NCI-H2227 treated with DMSO at 0.1 percent for 48 hours (cell line): ENCODE measurements around the gene TOP3A.

Experiments used
- DNase-seq: peaks from one replicate; lab custom pipeline; 2025; lab: John Stamatoyannopoulos, UW

TOP3A gene

DNA sequence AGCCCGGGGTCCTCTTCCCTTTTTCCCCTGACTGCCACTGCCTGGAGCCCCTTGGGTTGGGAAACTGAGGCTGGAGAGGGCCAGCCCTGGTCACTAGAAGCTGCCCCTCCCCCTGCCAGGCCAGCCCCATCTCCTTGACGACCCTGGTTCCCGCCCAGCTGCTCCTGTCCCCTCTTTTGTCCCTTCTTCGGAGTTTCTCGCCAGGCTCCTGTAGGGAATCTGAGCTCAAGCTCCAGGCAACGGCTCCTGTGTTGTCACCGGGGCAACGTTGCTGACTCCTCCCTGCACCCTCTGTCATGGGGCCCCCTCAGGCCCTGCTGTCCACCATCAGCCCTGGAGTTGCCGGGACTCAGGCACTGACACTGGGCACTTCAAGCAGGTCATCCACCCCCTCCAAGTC lies 83.6 kb downstream of the TOP3A start:
- no peak for DNase-seq

DNA sequence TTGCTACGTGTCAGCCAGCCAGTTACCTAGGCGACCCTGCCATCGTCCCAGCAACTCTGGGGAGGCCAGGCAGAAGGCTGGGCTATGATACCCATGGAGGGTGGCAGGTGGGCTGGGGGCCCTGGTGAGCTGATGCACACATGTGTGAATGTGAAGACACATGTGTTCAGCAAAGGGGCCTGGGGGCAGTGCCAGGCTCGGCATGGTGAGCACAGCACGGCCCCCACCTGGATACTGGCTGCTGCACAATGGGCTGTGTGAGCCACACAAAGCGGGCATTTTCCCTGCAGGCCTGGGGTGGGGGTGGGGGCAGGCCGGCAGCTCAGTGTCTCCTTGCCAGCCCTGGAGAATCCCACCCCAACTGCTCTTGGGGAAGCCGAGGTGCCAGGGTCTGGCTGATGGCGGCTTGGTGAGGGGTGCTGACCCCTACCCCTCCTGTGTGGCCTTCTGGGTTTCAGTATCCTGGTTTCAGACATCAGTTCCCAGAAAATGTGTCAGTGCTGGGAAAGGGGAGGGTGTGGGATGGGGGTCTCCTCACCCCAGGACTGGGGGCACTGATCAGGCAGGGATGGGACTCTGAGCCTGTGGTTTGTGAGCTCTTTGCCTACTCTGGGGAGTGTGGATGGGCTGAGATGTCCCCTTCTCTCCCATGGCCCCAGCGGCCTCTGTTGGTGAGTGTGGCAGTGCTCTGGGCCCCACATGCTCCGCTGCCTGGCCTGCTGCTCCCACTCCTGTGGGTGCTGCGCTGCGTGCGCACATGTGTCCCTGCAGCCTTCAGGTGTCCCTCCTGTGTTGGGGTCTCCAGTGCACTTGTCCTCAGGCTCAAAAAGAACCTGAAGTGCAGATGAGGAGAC lies 84.3 kb downstream of the TOP3A start:
- DNase-seq, result no peak

DNA sequence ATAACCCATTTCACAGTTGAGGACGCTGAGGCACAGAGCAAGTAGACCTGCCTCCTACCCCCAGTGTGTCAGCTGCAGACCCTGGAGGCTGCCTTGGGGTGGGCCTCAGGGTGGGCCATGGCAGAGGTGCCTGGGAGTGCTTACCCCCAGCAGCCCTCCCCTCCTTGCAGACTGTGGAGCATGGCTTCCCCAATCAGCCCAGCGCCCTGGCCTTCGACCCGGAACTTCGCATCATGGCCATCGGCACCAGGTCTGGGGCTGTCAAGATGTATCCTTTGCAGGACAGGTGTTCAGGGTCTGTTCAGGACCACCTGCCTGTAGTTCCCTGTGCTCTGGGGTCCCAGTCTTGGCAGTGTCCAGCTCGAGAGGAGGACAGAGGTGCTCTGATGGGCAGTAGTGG lies 85.0 kb downstream of the TOP3A start:
- DNase-seq, result no peak

DNA sequence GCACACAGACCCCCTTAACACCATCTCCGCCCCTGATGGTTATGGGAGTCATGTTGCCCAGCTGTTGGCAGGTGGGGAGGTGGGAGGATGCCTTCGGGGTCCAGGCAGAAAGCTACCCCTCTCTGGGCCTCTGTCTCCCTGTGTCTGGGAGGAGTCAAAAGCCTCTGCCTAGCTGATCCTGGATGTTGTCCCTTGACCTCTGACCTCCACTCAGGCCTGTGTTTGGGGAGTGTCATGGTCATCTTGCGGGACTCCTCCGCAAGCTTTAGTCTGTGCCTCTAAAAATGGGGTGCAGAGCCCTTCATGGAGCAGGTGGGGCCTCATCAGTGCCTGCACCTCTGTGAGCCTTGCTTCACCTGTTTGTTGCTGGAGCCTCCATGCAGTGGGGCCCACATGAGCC lies 85.5 kb downstream of the TOP3A start:
- DNase-seq, result no peak

DNA sequence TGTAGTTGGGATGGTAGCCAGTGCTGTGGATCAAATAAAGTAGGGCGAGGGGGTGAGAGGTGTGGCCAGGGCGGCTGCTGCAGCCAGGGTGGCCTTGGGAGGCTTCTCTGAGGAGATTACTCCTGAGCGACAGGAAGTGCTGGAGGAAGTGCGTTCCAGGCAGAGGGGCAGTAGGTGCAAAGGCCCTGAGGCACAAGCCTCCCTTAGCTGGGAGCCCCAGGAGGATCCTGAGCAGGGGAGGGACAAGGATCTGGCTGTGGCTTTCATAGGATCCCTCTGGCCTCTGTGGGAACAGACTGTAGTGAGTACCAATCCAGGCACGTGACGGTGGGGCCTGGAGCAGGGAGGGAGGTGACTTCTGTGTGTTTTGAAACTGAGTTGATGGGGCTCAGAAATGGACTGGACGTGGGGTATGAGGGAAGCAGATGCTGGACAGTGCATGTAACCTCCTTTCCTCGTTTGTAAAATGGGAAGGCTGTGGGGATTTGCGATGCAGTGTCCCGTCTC lies 86.6 kb downstream of the TOP3A start:
- no peak for DNase-seq

DNA sequence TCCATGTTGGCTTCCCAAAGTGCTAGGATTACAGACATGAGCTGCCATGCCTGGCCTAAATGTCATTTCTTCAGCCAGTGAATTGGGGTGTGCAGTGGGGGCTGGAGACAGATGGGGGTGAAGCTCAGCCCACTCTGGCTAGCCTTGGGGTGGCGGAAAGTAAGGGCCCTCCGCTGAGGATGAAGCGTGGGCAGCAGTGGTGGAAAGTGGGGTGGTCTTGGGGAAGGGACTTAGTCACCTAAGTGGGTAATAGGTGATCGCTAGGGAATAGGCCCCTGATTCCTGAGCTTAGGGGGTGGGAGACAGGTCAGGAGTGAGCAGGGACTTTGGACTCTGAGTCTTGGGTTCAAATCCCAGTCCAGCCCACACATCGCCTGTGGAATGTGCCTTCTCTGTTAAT lies 87.2 kb downstream of the TOP3A start:
- DNase-seq, result no peak

DNA sequence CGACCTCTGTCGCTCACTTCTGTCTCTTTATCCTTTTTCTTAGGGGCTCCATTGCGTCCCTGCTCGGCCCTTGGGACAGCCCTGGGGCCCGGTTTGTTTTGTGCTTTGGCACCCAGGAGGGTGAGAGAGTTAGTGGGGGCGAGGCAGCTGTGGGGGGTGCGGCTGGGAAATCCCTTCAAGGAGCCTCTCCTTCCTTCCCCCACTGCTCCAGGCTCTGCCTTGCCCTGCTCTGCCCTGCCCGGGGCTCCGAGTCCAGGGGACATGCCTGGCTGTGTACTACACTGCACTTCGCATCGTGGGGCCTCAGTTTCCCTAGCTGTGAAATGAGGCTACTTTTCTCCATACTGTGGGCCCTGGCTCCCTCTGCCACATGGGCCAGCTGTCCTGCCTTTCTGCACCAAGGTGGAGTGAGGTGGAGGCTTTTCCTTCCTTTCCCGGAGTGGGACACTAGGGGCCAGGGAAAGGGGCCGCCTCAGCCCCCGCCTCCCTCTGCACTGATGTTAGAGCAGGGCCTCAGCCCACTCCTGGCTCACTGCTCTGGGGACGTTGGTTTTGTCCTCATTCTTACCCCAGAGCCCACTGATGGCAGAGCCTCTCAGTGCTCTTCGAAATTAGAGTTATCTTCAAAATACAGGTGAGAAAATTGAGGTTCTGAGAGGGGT lies 88.4 kb downstream of the TOP3A start:
- DNase-seq, result no peak

DNA sequence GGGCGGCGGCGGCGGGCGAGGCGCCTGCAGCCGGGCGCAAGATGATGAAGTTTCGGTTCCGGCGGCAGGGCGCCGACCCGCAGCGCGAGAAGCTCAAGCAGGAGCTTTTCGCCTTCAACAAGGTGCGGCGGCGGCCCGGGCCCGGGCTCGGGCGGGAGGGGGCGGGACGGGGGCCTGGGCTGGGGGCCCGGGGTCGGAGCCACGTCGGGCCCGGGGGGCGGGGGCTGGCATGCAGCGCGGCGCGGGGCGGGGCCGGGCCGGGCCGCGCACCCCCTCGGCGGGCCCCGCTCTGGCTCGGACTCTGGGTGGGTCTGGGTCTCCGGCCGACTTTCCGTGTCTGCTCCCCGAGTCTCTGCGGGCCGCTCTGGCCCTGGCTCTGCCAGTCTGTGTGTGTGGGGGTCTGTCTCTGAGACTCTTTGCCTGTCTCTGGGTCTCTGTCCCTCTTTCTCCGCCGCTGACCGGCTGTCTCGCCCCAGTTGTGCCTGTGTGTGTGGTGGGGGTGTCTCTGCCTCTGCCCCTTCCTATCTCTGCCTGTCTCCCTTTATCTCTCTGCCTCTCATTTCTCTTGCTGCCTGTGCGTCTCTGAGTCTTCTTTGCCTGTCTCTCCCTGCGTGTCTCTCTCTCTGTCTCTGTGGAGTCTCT lies 89.0 kb downstream of the TOP3A start:
- DNase-seq, result no peak

DNA sequence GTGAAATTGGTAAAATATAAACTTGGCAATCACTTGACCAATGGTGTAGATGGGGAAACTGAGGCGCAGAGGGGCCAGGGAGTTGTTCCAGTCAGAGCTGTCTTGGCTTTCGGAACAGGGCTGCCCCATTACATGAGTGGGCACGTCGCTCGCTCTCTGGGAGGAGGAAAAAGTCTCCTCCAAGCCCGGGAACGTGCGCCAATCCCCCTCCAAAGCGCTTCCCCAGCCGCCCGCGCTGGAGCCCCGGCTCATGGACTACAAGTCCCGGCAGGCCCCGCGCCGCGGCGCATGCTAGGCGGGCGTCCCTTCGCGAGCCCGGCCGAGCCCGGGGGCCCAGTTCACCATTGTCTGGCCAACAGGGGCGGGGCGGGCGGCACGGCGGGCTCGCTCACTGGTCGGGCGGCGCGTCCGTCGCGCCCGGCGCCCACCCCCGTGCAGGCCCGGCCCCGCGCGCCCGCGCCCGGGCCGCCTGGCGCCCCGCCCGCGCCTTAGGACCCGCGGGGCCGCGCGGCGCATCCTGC lies 89.6 kb downstream of the TOP3A start, which contains the start of gene LLGL1:
TSS of gene LLGL1 (plus strand) at position 515 of the 521 bp plus-strand sequence. CDS start 48 bp downstream, outside the sequence.
- peak; percentile 85 for DNase-seq

DNA sequence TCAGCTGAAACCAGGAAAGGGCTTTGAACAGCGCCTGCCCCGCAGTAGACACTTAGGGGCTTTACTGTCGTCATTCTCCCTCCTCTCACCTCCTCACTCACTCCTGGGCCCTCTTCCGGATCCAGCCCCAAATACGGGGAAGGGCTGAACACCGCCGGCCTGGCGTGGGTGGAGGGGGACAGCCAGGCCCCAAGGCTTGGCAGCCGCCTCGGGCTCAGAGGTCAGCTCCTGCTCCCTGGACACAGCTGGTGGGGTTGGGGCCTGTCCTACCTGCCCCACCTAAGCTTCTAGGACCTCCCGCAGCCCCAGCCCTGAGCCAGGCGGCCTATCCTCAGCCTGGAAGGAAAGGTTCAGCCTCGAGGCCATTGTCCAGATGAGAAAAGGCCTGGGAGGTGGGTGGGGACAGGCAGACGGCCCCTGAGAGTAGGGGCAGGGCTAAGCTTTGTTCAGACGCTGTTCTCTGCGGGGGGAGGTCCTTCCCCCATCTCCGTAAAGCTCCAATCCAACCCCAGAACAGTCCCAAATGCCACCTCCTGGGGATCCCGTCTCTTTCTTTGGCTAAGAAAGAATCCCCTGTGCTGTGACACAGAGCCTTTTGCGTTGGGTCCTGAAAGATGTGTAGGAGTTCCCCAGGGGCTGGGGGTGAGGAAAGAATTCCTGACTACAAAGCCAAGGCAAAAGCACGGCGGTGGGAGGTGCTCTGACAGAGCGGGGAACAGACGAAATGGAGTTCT lies 90.2 kb downstream of the TOP3A start:
- peak; percentile 24 for DNase-seq

DNA sequence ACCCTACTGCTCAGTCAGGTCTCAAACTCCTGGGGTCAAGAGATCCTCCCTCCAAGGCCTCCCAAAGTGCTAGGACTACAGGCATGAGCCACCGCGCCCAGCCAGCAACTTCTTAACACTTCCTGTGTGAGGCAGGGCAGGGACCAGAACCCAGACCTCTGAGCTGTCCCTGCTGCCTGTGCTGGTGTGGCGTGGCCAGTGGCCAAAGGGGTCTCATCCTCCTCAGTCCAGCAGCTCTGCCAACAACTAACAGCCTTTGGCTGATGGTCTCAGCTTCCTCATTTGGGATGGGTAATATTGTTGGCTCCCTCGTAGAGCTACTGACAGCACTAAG lies 90.8 kb downstream of the TOP3A start:
- no peak for DNase-seq
